HL-60 (cell line): ENCODE results near the gene RSAD2.

Source experiments
- GABPA ChIP-seq: IDR thresholded peaks from 2 replicates; pipeline ENCODE4 v1.6.1; 2012; ENCODE audit warnings: low read depth
- POLR2AphosphoS5 ChIP-seq: IDR thresholded peaks from 2 replicates; pipeline ENCODE4 v1.6.1; 2012; ENCODE audit warnings: low read depth
- SPI1 ChIP-seq: IDR thresholded peaks from 2 replicates; pipeline ENCODE4 v1.6.1; 2012; ENCODE audit warnings: low read depth, mild to moderate bottlenecking, borderline replicate concordance
- TF ChIP-seq, protein P1 (sequence below): IDR thresholded peaks from one replicate; pipeline ENCODE4 v1.5.1; 2011; ENCODE audit warnings: low read length, control low read depth, inconsistent platforms; ENCODE audit not compliant: insufficient read depth
- TF ChIP-seq, protein P2 (sequence below): IDR thresholded peaks from 2 replicates; pipeline ENCODE4 v1.6.1; 2012; ENCODE audit warnings: low read depth; ENCODE audit not compliant: insufficient replicate concordance

DNA sequence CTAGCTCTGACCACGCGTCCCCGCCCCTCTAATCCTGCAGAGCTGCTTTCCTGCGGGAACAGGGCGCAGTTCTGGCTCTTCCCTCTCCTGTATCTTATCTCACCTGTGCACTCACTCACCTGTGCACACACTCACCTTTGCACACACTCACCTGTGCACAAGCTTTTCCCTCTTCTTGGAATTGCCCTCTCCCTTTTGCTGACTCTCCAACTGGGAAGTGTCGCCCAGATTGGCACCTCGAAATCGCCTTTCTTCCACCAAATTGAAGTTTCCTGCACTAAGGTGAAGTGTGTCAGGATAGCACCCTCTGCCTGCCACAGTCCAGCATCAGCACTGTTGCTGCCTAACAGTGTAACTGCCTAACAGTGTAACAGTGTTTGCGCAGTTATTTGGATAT, 11.3 kb upstream of the RSAD2 start:
- TF ChIP-seq, protein P1, sequence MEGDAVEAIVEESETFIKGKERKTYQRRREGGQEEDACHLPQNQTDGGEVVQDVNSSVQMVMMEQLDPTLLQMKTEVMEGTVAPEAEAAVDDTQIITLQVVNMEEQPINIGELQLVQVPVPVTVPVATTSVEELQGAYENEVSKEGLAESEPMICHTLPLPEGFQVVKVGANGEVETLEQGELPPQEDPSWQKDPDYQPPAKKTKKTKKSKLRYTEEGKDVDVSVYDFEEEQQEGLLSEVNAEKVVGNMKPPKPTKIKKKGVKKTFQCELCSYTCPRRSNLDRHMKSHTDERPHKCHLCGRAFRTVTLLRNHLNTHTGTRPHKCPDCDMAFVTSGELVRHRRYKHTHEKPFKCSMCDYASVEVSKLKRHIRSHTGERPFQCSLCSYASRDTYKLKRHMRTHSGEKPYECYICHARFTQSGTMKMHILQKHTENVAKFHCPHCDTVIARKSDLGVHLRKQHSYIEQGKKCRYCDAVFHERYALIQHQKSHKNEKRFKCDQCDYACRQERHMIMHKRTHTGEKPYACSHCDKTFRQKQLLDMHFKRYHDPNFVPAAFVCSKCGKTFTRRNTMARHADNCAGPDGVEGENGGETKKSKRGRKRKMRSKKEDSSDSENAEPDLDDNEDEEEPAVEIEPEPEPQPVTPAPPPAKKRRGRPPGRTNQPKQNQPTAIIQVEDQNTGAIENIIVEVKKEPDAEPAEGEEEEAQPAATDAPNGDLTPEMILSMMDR, result peak; percentile 39
- TF ChIP-seq POLR2AphosphoS5 (no peak), GABPA (no peak), SPI1 (no peak)
- TF ChIP-seq, protein P2, sequence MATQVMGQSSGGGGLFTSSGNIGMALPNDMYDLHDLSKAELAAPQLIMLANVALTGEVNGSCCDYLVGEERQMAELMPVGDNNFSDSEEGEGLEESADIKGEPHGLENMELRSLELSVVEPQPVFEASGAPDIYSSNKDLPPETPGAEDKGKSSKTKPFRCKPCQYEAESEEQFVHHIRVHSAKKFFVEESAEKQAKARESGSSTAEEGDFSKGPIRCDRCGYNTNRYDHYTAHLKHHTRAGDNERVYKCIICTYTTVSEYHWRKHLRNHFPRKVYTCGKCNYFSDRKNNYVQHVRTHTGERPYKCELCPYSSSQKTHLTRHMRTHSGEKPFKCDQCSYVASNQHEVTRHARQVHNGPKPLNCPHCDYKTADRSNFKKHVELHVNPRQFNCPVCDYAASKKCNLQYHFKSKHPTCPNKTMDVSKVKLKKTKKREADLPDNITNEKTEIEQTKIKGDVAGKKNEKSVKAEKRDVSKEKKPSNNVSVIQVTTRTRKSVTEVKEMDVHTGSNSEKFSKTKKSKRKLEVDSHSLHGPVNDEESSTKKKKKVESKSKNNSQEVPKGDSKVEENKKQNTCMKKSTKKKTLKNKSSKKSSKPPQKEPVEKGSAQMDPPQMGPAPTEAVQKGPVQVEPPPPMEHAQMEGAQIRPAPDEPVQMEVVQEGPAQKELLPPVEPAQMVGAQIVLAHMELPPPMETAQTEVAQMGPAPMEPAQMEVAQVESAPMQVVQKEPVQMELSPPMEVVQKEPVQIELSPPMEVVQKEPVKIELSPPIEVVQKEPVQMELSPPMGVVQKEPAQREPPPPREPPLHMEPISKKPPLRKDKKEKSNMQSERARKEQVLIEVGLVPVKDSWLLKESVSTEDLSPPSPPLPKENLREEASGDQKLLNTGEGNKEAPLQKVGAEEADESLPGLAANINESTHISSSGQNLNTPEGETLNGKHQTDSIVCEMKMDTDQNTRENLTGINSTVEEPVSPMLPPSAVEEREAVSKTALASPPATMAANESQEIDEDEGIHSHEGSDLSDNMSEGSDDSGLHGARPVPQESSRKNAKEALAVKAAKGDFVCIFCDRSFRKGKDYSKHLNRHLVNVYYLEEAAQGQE, result no peak
